Subcutaneous abdominal adipose tissue (tissue), 5 donors: Measurements from ENCODE around the gene LRRC49.
"Not testable (repeated sequence)": the region's sequence is repeated elsewhere in the genome, so short reads cannot be mapped to it uniquely, and the experiment has no call there.

ENCODE experiments used
- H3K27ac ChIP-seq: one replicate; pipeline ENCODE4 v1.7.0; 2013; ENCODE audit warnings: low read depth, mild to moderate bottlenecking, inconsistent platforms, low read length, moderate library complexity
- H3K27me3 ChIP-seq, 5 donors: one replicate each; pipeline ENCODE4 v1.7.0; 2013; ENCODE audit warnings: low read length in 5 of 5, inconsistent platforms in 1 of 5; ENCODE audit not compliant: control insufficient read depth in 5 of 5, insufficient read depth in 4 of 5
- H3K36me3 ChIP-seq, 5 donors: one replicate each; pipeline ENCODE4 v1.7.0; 2013; ENCODE audit warnings: low read length in 5 of 5; ENCODE audit not compliant: control insufficient read depth in 5 of 5, insufficient read depth in 5 of 5
- H3K4me1 ChIP-seq, 5 donors: one replicate each; pipeline ENCODE4 v1.7.0; 2013; ENCODE audit warnings: low read length in 5 of 5, mild to moderate bottlenecking in 3 of 5, moderate library complexity in 1 of 5; ENCODE audit not compliant: control insufficient read depth in 5 of 5, insufficient read depth in 5 of 5
- H3K4me3 ChIP-seq, 5 donors: one replicate each; pipeline ENCODE4 v1.7.0; 2013; ENCODE audit warnings: low read length in 5 of 5, low read depth in 1 of 5
- H3K9ac ChIP-seq, 5 donors: one replicate each; pipeline ENCODE4 v1.7.0; 2013; ENCODE audit warnings: low read length in 5 of 5, mild to moderate bottlenecking in 4 of 5, moderate library complexity in 3 of 5
- H3K9me3 ChIP-seq, 5 donors: one replicate each; pipeline ENCODE4 v1.7.0; 2013; ENCODE audit warnings: low read length in 5 of 5; ENCODE audit not compliant: control insufficient read depth in 5 of 5
- donor health status: healthy.
- donor health status: healthy.
- donor health status: healthy.
- donor health status: healthy.
- donor health status: healthy.

Gene LRRC49

GRCh38 chr15:70866982-70867641 lies 25.5 kb upstream of the LRRC49 start:
- Histone ChIP-seq H3K4me3 (peak overlapping the region in 1 of 5 donors; percentile 29), H3K9me3 (no peaks in the 10 kb centered on the region), H3K27me3 (no peaks in the 10 kb centered on the region), H3K9ac (peak overlapping the region in 1 of 5 donors; percentile 9), H3K4me1 (peaks cover 8 to 41% (median 34%) of the 10 kb centered on the region in 5 donors), H3K36me3 (no peaks in the 10 kb centered on the region), H3K27ac (peak overlapping the region; percentile 69)

GRCh38 chr15:70867911-70868467 lies 24.6 kb upstream of the LRRC49 start:
- Histone ChIP-seq H3K9me3 (no peaks in the 10 kb centered on the region), H3K27ac (peak overlapping the region; percentile 69), H3K4me3 (peak overlapping the region in 1 of 5 donors; percentile 29), H3K4me1 (peaks cover 6 to 41% (median 34%) of the 10 kb centered on the region in 5 donors), H3K27me3 (no peaks in the 10 kb centered on the region), H3K36me3 (no peaks in the 10 kb centered on the region), H3K9ac (peak overlapping the region in 1 of 5 donors; percentile 9)

- H3K4me1 ChIP-seq = peaks cover 6 to 41% (median 34%) of the 10 kb centered on the region in 5 donors
- no peaks in the 10 kb centered on the region for H3K27me3 ChIP-seq
- no peak overlapping the region for H3K27ac ChIP-seq
- no peak overlapping the region for H3K9ac ChIP-seq
- no peaks in the 10 kb centered on the region for H3K9me3 ChIP-seq
- no peak overlapping the region for H3K4me3 ChIP-seq
- no peaks in the 10 kb centered on the region for H3K36me3 ChIP-seq
These were observed 23.3 kb upstream of the LRRC49 start for GRCh38 chr15:70869346-70869745.

- Histone ChIP-seq H3K9ac (no peak overlapping the region), H3K27ac (no peak overlapping the region), H3K36me3 (no peaks in the 10 kb centered on the region), H3K4me3 (no peak overlapping the region), H3K4me1 (peaks cover 6 to 41% (median 34%) of the 10 kb centered on the region in 5 donors), H3K9me3 (no peaks in the 10 kb centered on the region), H3K27me3 (no peaks in the 10 kb centered on the region)
These were observed 22.6 kb upstream of the LRRC49 start for GRCh38 chr15:70870051-70870450.

- H3K4me3 ChIP-seq, H3K27ac ChIP-seq, H3K9ac ChIP-seq, H3K36me3 ChIP-seq, H3K27me3 ChIP-seq, H3K9me3 ChIP-seq: not testable (repeated sequence)
- peaks cover 6 to 40% (median 34%) of the 10 kb centered on the region in 5 donors for H3K4me1 ChIP-seq
These were observed 21.1 kb upstream of the LRRC49 start for GRCh38 chr15:70871490-70871889.

- H3K9me3 ChIP-seq = no peaks in the 10 kb centered on the region
- H3K4me3 ChIP-seq = no peak overlapping the region
- no peaks in the 10 kb centered on the region for H3K27me3 ChIP-seq
- no peak overlapping the region for H3K27ac ChIP-seq
- H3K36me3 ChIP-seq = no peaks in the 10 kb centered on the region
- no peak overlapping the region for H3K9ac ChIP-seq
- H3K4me1 ChIP-seq = peaks cover 4 to 21% (median 19%) of the 10 kb centered on the region in 5 donors
These were observed 19.2 kb upstream of the LRRC49 start for GRCh38 chr15:70873232-70874054.

GRCh38 chr15:70875001-70875782 lies 17.4 kb upstream of the LRRC49 start:
- Histone ChIP-seq H3K4me1 (peaks cover 0 to 6% (median 5%) of the 10 kb centered on the region in 5 donors), H3K9me3 (no peaks in the 10 kb centered on the region), H3K4me3 (no peak overlapping the region), H3K27me3 (no peaks in the 10 kb centered on the region), H3K27ac (no peak overlapping the region), H3K9ac (no peak overlapping the region), H3K36me3 (no peaks in the 10 kb centered on the region)

GRCh38 chr15:70876011-70876410 lies 16.6 kb upstream of the LRRC49 start:
- Histone ChIP-seq H3K9me3 (no peaks in the 10 kb centered on the region), H3K36me3 (no peaks in the 10 kb centered on the region), H3K9ac (no peak overlapping the region), H3K27ac (no peak overlapping the region), H3K27me3 (no peaks in the 10 kb centered on the region), H3K4me3 (no peak overlapping the region), H3K4me1 (no peaks in the 10 kb centered on the region)

GRCh38 chr15:70876683-70877082 lies 15.9 kb upstream of the LRRC49 start:
- H3K9me3 ChIP-seq = no peaks in the 10 kb centered on the region
- H3K9ac ChIP-seq = no peak overlapping the region
- H3K4me1 ChIP-seq = no peaks in the 10 kb centered on the region
- no peak overlapping the region for H3K4me3 ChIP-seq
- no peaks in the 10 kb centered on the region for H3K36me3 ChIP-seq
- H3K27ac ChIP-seq = no peak overlapping the region
- H3K27me3 ChIP-seq = no peaks in the 10 kb centered on the region
